ENCODE data around the gene IFNA5.

DNA sequence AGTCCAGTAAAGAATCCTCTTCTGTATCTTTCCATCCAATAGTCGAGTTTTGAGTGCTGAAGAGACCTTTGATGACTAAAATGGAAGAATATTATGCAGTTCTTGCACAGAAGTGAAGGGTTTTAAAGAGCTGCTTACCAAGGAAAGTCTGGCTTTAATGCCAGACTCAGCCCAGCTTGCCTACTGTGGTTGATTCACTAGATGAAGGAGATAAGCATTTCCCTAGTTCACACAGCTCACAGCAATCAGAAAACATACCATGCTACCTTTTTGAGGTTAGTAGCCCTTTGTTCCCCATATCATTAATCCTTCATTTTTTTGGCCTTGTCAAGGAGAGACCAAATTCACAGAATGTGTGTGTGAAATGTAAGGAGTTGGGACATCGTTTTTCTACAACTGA lies 15.3 kb downstream of the IFNA5 start:
- no peak for TF ChIP-seq CTCF (conservative IDR thresholded peaks at IDR 0.05 in 1 of 2, IDR thresholded peaks at IDR 0.05 in 1 of 2; ENCODE audit: extremely low read depth in 1 of 2, insufficient read depth in 1 of 2, low read depth in 1 of 2, low read length in 2 of 2)
- TF ChIP-seq EZH2 (IDR thresholded peaks at IDR 0.05; ENCODE audit: borderline replicate concordance, low read length), result no peak
